ENCODE results near the gene SLC6A3. TPM values are rescaled to one million over a fixed set of nuclear protein-coding genes. Genes with fewer than 3 reads are reported as not detected.
"Not testable (repeated sequence)": the region's sequence is repeated elsewhere in the genome, so short reads cannot be mapped to it uniquely, and the experiment has no call there.

The SLC6A3 gene
- polyA plus RNA-seq, 3 donors, result not detected

DNA sequence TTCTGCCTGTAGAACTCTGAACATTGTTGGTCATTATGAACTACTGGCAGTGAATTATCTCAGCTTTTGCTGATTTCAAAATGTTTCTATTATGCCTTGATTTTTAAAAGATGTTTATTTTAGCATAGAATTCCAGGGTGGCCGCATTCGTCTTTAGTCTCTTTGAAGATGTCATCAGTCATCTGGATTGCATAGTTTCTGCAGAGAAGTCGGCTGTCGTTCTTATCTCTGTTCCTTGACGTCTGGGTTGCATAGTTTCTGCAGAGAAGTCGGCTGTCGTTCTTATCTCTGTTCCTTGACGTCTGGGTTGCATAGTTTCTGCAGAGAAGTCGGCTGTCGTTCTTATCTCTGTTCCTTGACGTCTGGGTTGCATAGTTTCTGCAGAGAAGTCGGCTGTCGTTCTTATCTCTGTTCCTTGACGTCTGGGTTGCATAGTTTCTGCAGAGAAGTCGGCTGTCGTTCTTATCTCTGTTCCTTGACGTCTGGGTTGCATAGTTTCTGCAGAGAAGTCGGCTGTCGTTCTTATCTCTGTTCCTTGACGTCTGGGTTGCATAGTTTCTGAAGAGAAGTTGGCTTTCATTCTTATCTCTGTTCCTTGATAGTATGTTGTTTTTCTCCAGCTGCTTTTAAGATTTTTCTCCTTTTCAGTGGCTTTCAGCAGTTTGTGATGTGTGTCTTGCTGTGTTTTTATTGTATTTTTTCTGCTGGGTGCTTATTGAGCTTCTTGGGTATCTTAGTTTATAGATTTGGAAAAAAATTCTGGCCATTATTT lies 11.1 kb upstream of the SLC6A3 start:
- H3K27ac ChIP-seq (ENCODE audit: low read depth in 1 of 2, low read length in 2 of 2); H3K4me3 Mint-ChIP-seq; H4K20me1 ChIP-seq (ENCODE audit: insufficient read depth, low read length); H3K27ac Mint-ChIP-seq; DNase-seq; H3K27me3 ChIP-seq (ENCODE audit: control insufficient read depth in 2 of 2, insufficient read depth in 2 of 2, low read length in 2 of 2); intact Hi-C loops (cut with micrococcal nuclease); H2AFZ ChIP-seq (ENCODE audit: insufficient read depth, low read depth, low read length, poor library complexity, severe bottlenecking); H3K79me2 ChIP-seq (ENCODE audit: insufficient read depth, low read length); H3K4me2 ChIP-seq (replicated peaks; ENCODE audit: extremely low read depth, low read length, poor library complexity, severe bottlenecking); H3K4me1 ChIP-seq (ENCODE audit: control insufficient read depth in 1 of 2, insufficient read depth in 2 of 2, low read length in 2 of 2); H3K4me1 Mint-ChIP-seq; H3K4me3 ChIP-seq (replicated peaks in 1 of 3; ENCODE audit: low read depth in 2 of 3, low read length in 3 of 3); H3K9ac ChIP-seq (ENCODE audit: insufficient read depth, low read length, poor library complexity, severe bottlenecking): not testable (repeated sequence)
- Histone ChIP-seq H3K36me3 (replicated peaks in 1 of 2; ENCODE audit: control insufficient read depth in 1 of 2, insufficient read depth in 2 of 2, low read length in 2 of 2) (peaks cover 11 to 13% of the 10 kb centered on the region in 2 donors), H3K9me3 (replicated peaks in 1 of 2; ENCODE audit: control insufficient read depth in 1 of 2, insufficient read depth in 1 of 2, low read length in 2 of 2) (peaks cover 46 to 52% of the 10 kb centered on the region in 2 donors)
- Mint-ChIP-seq H3K36me3 (peaks cover 15 to 21% of the 10 kb centered on the region in 2 donors), H3K9me3 (peaks cover 32 to 64% (median 58%) of the 10 kb centered on the region in 7 donors), H3K27me3 (ENCODE audit: low read depth in 3 of 3) (peaks cover 0 to 15% (median 4%) of the 10 kb centered on the region in 3 donors)
- no CpG with 5 or more reads among the region's 20 CpGs for WGBS (ENCODE audit: insufficient coverage)

DNA sequence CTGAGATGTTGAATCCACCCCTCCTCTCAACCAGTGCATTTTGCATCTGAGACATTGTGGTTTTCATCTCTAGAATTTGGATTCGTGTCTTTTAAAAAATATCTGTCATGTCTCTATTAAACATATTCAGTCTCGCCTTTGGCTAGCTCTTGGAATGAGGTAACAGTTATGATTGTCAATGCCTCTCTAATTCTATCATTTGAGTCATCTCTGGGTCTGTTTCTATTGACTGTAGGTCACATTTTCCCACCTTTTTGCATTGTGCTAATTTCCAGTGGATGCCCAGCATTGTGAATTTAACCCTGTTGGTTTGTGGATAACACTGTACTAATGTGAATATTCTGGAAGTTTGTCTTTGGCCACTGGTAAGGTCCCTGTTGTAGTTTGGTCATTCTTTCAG lies 8.4 kb upstream of the SLC6A3 start:
- Mint-ChIP-seq H3K27me3 (ENCODE audit: low read depth in 3 of 3) (peaks cover 17 to 30% (median 17%) of the 10 kb centered on the region in 3 donors), H3K27ac (no peak overlapping the region), H3K36me3 (peaks cover 0 to 4% of the 10 kb centered on the region in 2 donors), H3K4me3 (peak overlapping the region in 1 of 2 donors; percentile 27), H3K9me3 (peaks cover 29 to 62% (median 59%) of the 10 kb centered on the region in 7 donors), H3K4me1 (no peaks in the 10 kb centered on the region)
- intact Hi-C loops (cut with micrococcal nuclease), result no loop called here
- Histone ChIP-seq H3K9me3 (replicated peaks in 1 of 2; ENCODE audit: control insufficient read depth in 1 of 2, insufficient read depth in 1 of 2, low read length in 2 of 2) (peaks cover 46 to 52% of the 10 kb centered on the region in 2 donors), H3K36me3 (replicated peaks in 1 of 2; ENCODE audit: control insufficient read depth in 1 of 2, insufficient read depth in 2 of 2, low read length in 2 of 2) (no peaks in the 10 kb centered on the region), H4K20me1 (ENCODE audit: insufficient read depth, low read length) (no peaks in the 10 kb centered on the region), H3K4me3 (replicated peaks in 1 of 3; ENCODE audit: low read depth in 2 of 3, low read length in 3 of 3) (no peak overlapping the region), H3K4me1 (ENCODE audit: control insufficient read depth in 1 of 2, insufficient read depth in 2 of 2, low read length in 2 of 2) (no peaks in the 10 kb centered on the region), H3K9ac (ENCODE audit: insufficient read depth, low read length, poor library complexity, severe bottlenecking) (no peak overlapping the region), H3K4me2 (replicated peaks; ENCODE audit: extremely low read depth, low read length, poor library complexity, severe bottlenecking) (no peak overlapping the region), H2AFZ (ENCODE audit: insufficient read depth, low read depth, low read length, poor library complexity, severe bottlenecking) (no peak overlapping the region), H3K27ac (ENCODE audit: low read depth in 1 of 2, low read length in 2 of 2) (no peak overlapping the region), H3K27me3 (ENCODE audit: control insufficient read depth in 2 of 2, insufficient read depth in 2 of 2, low read length in 2 of 2) (peaks cover 2 to 17% of the 10 kb centered on the region in 2 donors), H3K79me2 (ENCODE audit: insufficient read depth, low read length) (no peaks in the 10 kb centered on the region)
- TF ChIP-seq, protein P1, sequence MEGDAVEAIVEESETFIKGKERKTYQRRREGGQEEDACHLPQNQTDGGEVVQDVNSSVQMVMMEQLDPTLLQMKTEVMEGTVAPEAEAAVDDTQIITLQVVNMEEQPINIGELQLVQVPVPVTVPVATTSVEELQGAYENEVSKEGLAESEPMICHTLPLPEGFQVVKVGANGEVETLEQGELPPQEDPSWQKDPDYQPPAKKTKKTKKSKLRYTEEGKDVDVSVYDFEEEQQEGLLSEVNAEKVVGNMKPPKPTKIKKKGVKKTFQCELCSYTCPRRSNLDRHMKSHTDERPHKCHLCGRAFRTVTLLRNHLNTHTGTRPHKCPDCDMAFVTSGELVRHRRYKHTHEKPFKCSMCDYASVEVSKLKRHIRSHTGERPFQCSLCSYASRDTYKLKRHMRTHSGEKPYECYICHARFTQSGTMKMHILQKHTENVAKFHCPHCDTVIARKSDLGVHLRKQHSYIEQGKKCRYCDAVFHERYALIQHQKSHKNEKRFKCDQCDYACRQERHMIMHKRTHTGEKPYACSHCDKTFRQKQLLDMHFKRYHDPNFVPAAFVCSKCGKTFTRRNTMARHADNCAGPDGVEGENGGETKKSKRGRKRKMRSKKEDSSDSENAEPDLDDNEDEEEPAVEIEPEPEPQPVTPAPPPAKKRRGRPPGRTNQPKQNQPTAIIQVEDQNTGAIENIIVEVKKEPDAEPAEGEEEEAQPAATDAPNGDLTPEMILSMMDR (IDR thresholded peaks at IDR 0.05), result no peak
- DNase-seq, result no peak
- WGBS (ENCODE audit: insufficient coverage), result no CpG with 5 or more reads among the region's 2 CpGs
